C4-2B (cell line): ENCODE data around the gene LYPD5.

Source experiments
- CTCF ChIP-seq: fragments of 450-650 bp; conservative IDR thresholded peaks from 2 replicates; pipeline ENCODE4 v1.5.1; 2017; ENCODE audit warnings: mild to moderate bottlenecking
- ZFX ChIP-seq: fragments of 450-650 bp; IDR thresholded peaks from 2 replicates; pipeline ENCODE4 v1.6.1; 2017

- TF ChIP-seq CTCF, result no peak
- no peak for TF ChIP-seq ZFX
These were observed 3.5 kb downstream of the LYPD5 start for GRCh38 chr19:43798546-43799409.
